IPS-20b (cell line): ENCODE results near the gene TNFRSF21.

Source experiments
- H3K27ac ChIP-seq: one replicate; pipeline ENCODE4 v1.5.1; 2013; ENCODE audit warnings: low read length
- H3K27me3 ChIP-seq: 2 replicates; pipeline ENCODE4 v1.6.1; 2013; ENCODE audit warnings: mild to moderate bottlenecking, low read length, inconsistent platforms; ENCODE audit not compliant: insufficient read depth
- H3K36me3 ChIP-seq: 2 replicates; pipeline ENCODE4 v1.6.1; 2013; ENCODE audit warnings: low read depth, mild to moderate bottlenecking, inconsistent platforms, low read length, moderate library complexity; ENCODE audit not compliant: insufficient read depth
- H3K4me1 ChIP-seq: 2 replicates; pipeline ENCODE4 v1.6.1; 2013; ENCODE audit warnings: mild to moderate bottlenecking, control low read depth, inconsistent platforms, low read length, moderate library complexity; ENCODE audit not compliant: insufficient read depth
- H3K4me3 ChIP-seq: 2 replicates; pipeline ENCODE4 v1.5.1; 2013; ENCODE audit warnings: mild to moderate bottlenecking, low read length, inconsistent platforms
- H3K9ac ChIP-seq: 2 replicates; pipeline ENCODE4 v1.6.1; 2013; ENCODE audit warnings: low read depth, mild to moderate bottlenecking, inconsistent platforms, low read length, moderate library complexity
- H3K9me3 ChIP-seq: 2 replicates; pipeline ENCODE4 v1.6.1; 2013; ENCODE audit warnings: mild to moderate bottlenecking, low read depth, low read length, inconsistent platforms; ENCODE audit not compliant: insufficient read depth

TNFRSF21 gene

GRCh38 chr6:47258724-47259347, 50.9 kb downstream of the TNFRSF21 start:
- peaks cover 35% of the 10 kb centered on the region for H3K36me3 ChIP-seq

GRCh38 chr6:47256981-47257730, 52.5 kb downstream of the TNFRSF21 start:
- H3K4me3 ChIP-seq, result no peak overlapping the region
- no peak overlapping the region for H3K9ac ChIP-seq
- H3K27me3 ChIP-seq, result no peaks in the 10 kb centered on the region
- H3K9me3 ChIP-seq, result no peaks in the 10 kb centered on the region
- H3K27ac ChIP-seq, result no peak overlapping the region
- H3K4me1 ChIP-seq, result no peaks in the 10 kb centered on the region
- H3K36me3 ChIP-seq, result peaks cover 50% of the 10 kb centered on the region

More at GRCh38 chr6:47258724-47259347, 50.9 kb downstream of the TNFRSF21 start:
- no peak overlapping the region for H3K27ac ChIP-seq
- no peak overlapping the region for H3K9ac ChIP-seq
- no peak overlapping the region for H3K4me3 ChIP-seq
- no peaks in the 10 kb centered on the region for H3K27me3 ChIP-seq
- no peaks in the 10 kb centered on the region for H3K9me3 ChIP-seq
- H3K4me1 ChIP-seq, result no peaks in the 10 kb centered on the region

DNA sequence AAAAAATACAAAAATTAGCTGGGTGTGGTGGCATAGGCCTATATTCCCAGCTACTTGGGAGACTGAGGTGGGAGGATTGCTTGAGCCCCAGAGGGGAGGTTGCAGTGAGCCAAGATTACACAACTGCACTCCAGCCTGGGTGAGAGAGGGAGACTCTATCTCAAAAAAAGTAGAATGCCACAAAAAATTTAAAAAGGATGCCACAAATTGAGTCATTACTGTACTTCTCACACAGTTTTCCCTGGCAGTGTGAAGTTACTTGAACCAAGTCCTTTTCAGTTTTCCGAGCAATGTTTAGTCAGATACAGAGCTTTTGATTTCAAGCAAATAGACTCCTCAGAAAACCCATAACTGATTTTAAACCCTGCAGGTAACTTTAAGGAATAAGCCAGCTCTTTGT, 53.3 kb downstream of the TNFRSF21 start:
- Histone ChIP-seq H3K9me3 (no peaks in the 10 kb centered on the region), H3K36me3 (peaks cover 58% of the 10 kb centered on the region), H3K9ac (no peak overlapping the region), H3K27me3 (no peaks in the 10 kb centered on the region), H3K27ac (no peak overlapping the region), H3K4me1 (no peaks in the 10 kb centered on the region), H3K4me3 (no peak overlapping the region)

GRCh38 chr6:47254906-47255305, 54.8 kb downstream of the TNFRSF21 start:
- peaks cover 64% of the 10 kb centered on the region for H3K36me3 ChIP-seq
- no peak overlapping the region for H3K9ac ChIP-seq
- H3K4me3 ChIP-seq, result no peak overlapping the region
- no peaks in the 10 kb centered on the region for H3K9me3 ChIP-seq
- H3K27ac ChIP-seq, result no peak overlapping the region
- no peaks in the 10 kb centered on the region for H3K27me3 ChIP-seq
- H3K4me1 ChIP-seq, result no peaks in the 10 kb centered on the region

GRCh38 chr6:47254051-47254450, 55.7 kb downstream of the TNFRSF21 start:
- Histone ChIP-seq H3K27me3 (no peaks in the 10 kb centered on the region), H3K9me3 (no peaks in the 10 kb centered on the region), H3K4me3 (no peak overlapping the region), H3K9ac (no peak overlapping the region), H3K27ac (no peak overlapping the region), H3K4me1 (no peaks in the 10 kb centered on the region), H3K36me3 (peaks cover 58% of the 10 kb centered on the region)

DNA sequence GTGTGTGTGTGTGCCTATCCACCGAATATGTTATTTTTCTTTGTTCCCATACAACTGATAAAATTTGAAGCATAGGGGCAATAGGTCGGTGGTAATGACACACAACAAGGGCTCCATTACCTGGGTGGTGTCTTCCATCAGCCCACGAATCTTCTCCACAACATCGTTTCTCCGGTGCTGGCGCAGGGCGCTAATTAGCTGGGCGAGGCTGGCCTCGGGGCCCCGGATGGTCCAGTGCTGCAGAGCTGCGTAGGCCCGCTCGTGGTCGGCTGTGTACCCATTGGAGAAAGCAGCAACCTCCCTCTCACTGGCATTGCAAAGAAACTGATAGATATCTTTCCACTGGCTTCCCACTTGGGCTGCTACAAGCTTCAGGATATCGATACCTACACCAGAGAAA, 56.6 kb downstream of the TNFRSF21 start:
- Histone ChIP-seq H3K36me3 (peaks cover 57% of the 10 kb centered on the region), H3K27me3 (no peaks in the 10 kb centered on the region), H3K27ac (no peak overlapping the region), H3K9me3 (no peaks in the 10 kb centered on the region), H3K9ac (no peak overlapping the region), H3K4me1 (no peaks in the 10 kb centered on the region; the same call in 1 of the 2 replicates), H3K4me3 (no peak overlapping the region)

DNA sequence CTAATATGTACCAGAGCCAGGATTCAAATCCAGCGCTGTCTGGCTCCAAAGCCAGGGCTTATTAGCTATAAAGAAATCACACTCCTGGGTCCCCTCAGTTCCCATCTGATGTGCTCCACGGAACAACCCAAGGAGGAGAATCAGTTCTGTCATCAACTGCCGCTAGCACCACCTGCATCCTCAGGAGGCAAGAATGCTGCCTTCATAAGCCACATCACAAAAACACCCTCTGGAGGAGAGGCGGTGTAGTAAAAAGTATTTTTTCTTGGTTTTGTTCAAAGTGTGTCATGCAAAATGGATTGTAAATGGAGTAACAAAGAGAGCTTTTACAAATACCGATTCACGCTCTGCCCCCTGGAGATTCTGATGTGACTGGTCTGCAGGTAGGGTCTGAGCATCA, 57.1 kb downstream of the TNFRSF21 start:
- peaks cover 54% of the 10 kb centered on the region for H3K36me3 ChIP-seq

GRCh38 chr6:47251396-47251795, 58.3 kb downstream of the TNFRSF21 start:
- no peak overlapping the region for H3K27ac ChIP-seq
- H3K4me1 ChIP-seq, result peaks cover 5% of the 10 kb centered on the region; the same call in 1 of the 2 replicates

More for the DNA sequence above, 57.1 kb downstream of the TNFRSF21 start:
- no peaks in the 10 kb centered on the region; the same call in 1 of the 2 replicates for H3K4me1 ChIP-seq
- no peaks in the 10 kb centered on the region for H3K27me3 ChIP-seq
- H3K9ac ChIP-seq, result no peak overlapping the region
- H3K27ac ChIP-seq, result no peak overlapping the region
- H3K9me3 ChIP-seq, result no peaks in the 10 kb centered on the region
- H3K4me3 ChIP-seq, result no peak overlapping the region

DNA sequence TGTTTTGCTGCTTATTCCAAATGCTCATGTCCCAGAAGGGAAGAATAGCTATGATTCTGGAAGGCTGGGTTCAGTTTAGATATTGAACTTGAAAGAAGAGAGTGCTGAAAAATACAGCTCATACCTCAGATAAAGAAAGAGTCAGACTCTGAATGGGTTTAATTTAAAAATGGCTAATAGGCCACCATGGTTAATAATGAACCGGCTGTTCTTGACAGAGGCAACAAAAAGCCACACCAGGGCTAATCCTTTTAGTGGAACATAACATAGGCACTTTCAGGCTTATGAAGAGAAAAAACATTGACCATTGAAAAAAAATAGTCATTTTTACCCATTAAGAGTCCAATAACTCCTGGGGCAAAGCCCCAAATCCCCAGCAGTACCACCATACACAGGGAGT, 59.4 kb downstream of the TNFRSF21 start:
- Histone ChIP-seq H3K27ac (no peak overlapping the region), H3K9ac (no peak overlapping the region), H3K4me1 (peaks cover 10% of the 10 kb centered on the region), H3K4me3 (no peak overlapping the region), H3K36me3 (peaks cover 39% of the 10 kb centered on the region), H3K27me3 (no peaks in the 10 kb centered on the region), H3K9me3 (no peaks in the 10 kb centered on the region)

More at GRCh38 chr6:47251396-47251795, 58.3 kb downstream of the TNFRSF21 start:
- Histone ChIP-seq H3K4me3 (no peak overlapping the region), H3K9me3 (no peaks in the 10 kb centered on the region), H3K9ac (no peak overlapping the region), H3K27me3 (no peaks in the 10 kb centered on the region), H3K36me3 (peaks cover 43% of the 10 kb centered on the region)

GRCh38 chr6:47248446-47248845, 61.3 kb downstream of the TNFRSF21 start:
- Histone ChIP-seq H3K27ac (no peak overlapping the region), H3K4me3 (no peak overlapping the region), H3K9ac (no peak overlapping the region), H3K9me3 (no peaks in the 10 kb centered on the region), H3K27me3 (no peaks in the 10 kb centered on the region), H3K36me3 (peaks cover 40% of the 10 kb centered on the region), H3K4me1 (peaks cover 10% of the 10 kb centered on the region)

- no peak overlapping the region for H3K4me3 ChIP-seq
- H3K36me3 ChIP-seq, result peaks cover 28% of the 10 kb centered on the region
- H3K9me3 ChIP-seq, result no peaks in the 10 kb centered on the region
- H3K27ac ChIP-seq, result no peak overlapping the region
- H3K9ac ChIP-seq, result no peak overlapping the region
- peaks cover 15% of the 10 kb centered on the region for H3K4me1 ChIP-seq
- H3K27me3 ChIP-seq, result no peaks in the 10 kb centered on the region
These were observed 62.4 kb downstream of the TNFRSF21 start for GRCh38 chr6:47247227-47247797.

GRCh38 chr6:47246551-47246950, 63.2 kb downstream of the TNFRSF21 start:
- no peak overlapping the region for H3K9ac ChIP-seq
- H3K27me3 ChIP-seq, result no peaks in the 10 kb centered on the region
- H3K4me1 ChIP-seq, result peaks cover 15% of the 10 kb centered on the region
- H3K27ac ChIP-seq, result no peak overlapping the region
- H3K9me3 ChIP-seq, result no peaks in the 10 kb centered on the region
- H3K36me3 ChIP-seq, result peaks cover 21% of the 10 kb centered on the region
- no peak overlapping the region for H3K4me3 ChIP-seq
